HEK293T (cell line): Measurements from ENCODE around the gene STRADA.

Experiments used
- BHLHE40 ChIP-seq: fragments of 450-650 bp; IDR thresholded peaks from 2 replicates; pipeline ENCODE4 v1.6.1; 2016; ENCODE audit warnings: mild to moderate bottlenecking, moderate library complexity, borderline replicate concordance
- FOXK2 ChIP-seq: fragments of 450-650 bp; IDR thresholded peaks from 2 replicates; pipeline ENCODE4 v1.6.1; 2016; ENCODE audit warnings: mild to moderate bottlenecking
- L3MBTL2 ChIP-seq: fragments of 450-650 bp; conservative IDR thresholded peaks from 2 replicates; pipeline ENCODE4 v1.6.1; 2016; ENCODE audit warnings: mild to moderate bottlenecking
- LEF1 ChIP-seq: fragments of 450-650 bp; IDR thresholded peaks from 2 replicates; pipeline ENCODE4 v1.6.1; 2017; ENCODE audit warnings: mild to moderate bottlenecking, borderline replicate concordance
- SP1 ChIP-seq: fragments of 450-650 bp; IDR thresholded peaks from 2 replicates; pipeline ENCODE4 v1.6.1; 2017
- ZNF384 ChIP-seq: fragments of 450-650 bp; IDR thresholded peaks from 2 replicates; pipeline ENCODE4 v1.6.1; 2016

DNA sequence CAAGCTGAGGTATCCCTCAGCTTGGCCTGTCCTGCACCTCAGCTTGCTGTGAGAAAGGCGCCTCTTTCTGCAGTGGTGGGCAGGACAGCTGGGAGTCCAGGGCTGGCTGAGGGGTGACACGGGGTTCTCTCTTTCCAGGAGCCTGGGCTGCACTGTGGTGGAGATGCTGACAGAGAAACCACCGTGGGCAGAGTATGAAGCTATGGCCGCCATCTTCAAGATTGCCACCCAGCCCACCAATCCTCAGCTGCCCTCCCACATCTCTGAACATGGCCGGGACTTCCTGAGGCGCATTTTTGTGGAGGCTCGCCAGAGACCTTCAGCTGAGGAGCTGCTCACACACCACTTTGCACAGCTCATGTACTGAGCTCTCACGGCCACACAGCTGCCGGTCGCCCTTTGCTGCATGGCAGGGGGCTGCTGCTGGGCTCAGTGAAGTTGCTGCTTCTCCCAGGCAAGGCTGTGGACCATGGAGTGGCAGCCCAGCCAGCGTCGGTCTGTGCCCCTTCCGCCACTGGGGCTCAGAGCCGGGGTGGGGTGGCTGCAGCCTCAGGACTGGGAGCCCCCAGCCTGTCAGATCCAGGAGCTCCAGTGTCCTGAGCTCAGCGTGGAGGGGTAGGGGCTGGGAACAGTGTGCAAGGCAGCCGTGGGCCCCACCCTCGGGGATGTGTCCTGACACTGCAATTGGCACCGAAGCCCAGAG is 48.0 kb downstream of the STRADA start:
- TF ChIP-seq SP1, result no peak
- no peak for TF ChIP-seq BHLHE40
- TF ChIP-seq L3MBTL2, result no peak
- TF ChIP-seq FOXK2, result no peak
- no peak for TF ChIP-seq LEF1
- no peak for TF ChIP-seq ZNF384
